WTC11 (cell line): ENCODE measurements around the gene MDN1.

Experiments used
- AFF4 ChIP-seq: sonication (generic); formaldehyde crosslinking; IDR thresholded peaks from 2 replicates; pipeline ENCODE4 v1.8.1; 2023; ENCODE audit warnings: mild to moderate bottlenecking, missing genetic modification reagents, borderline replicate concordance
- CBFB ChIP-seq: sonication (generic); formaldehyde crosslinking; IDR thresholded peaks from 2 replicates; pipeline ENCODE4 v1.8.1; 2022; ENCODE audit warnings: mild to moderate bottlenecking, low read depth, missing genetic modification reagents
- CREB1 ChIP-seq: sonication (generic); formaldehyde crosslinking; IDR thresholded peaks from 2 replicates; pipeline ENCODE4 v1.8.0; 2023; ENCODE audit warnings: mild to moderate bottlenecking, missing genetic modification reagents
- CTCF ChIP-seq: fragments of 200-600 bp; IDR thresholded peaks from 2 replicates; pipeline ENCODE4 v1.8.0; 2022; ENCODE audit warnings: antibody characterized with exemption
- FOXJ3 ChIP-seq: sonication (generic); formaldehyde crosslinking; IDR thresholded peaks from 2 replicates; pipeline ENCODE4 v1.9.0; 2021; ENCODE audit warnings: missing genetic modification reagents, mild to moderate bottlenecking, borderline replicate concordance
- FOXP1 ChIP-seq: sonication (generic); formaldehyde crosslinking; IDR thresholded peaks from 2 replicates; pipeline ENCODE4 v1.8.0; 2022; ENCODE audit warnings: missing genetic modification reagents, mild to moderate bottlenecking, moderate library complexity, borderline replicate concordance
- MAX ChIP-seq: sonication (generic); formaldehyde crosslinking; IDR thresholded peaks from 2 replicates; pipeline ENCODE4 v1.8.0; 2022; ENCODE audit warnings: mild to moderate bottlenecking, missing genetic modification reagents
- MXD4 ChIP-seq: fragments of 250-450 bp; sonication (Bioruptor Pico); IDR thresholded peaks from 2 replicates; pipeline ENCODE4 v1.8.0; 2021; ENCODE audit warnings: mild to moderate bottlenecking, moderate library complexity, borderline replicate concordance
- NFYB ChIP-seq: sonication (generic); formaldehyde crosslinking; conservative IDR thresholded peaks from 2 replicates; pipeline ENCODE4 v1.8.0; 2022; ENCODE audit warnings: low read depth, missing genetic modification reagents
- PRRX2 ChIP-seq: fragments of 250-450 bp; sonication (Bioruptor Pico); IDR thresholded peaks from 2 replicates; pipeline ENCODE4 v1.8.0; 2021; ENCODE audit warnings: mild to moderate bottlenecking
- SP1 ChIP-seq: sonication (generic); formaldehyde crosslinking; conservative IDR thresholded peaks from 2 replicates; pipeline ENCODE4 v1.8.1; 2022; ENCODE audit warnings: missing genetic modification reagents
- STAT6 ChIP-seq: sonication (generic); formaldehyde crosslinking; conservative IDR thresholded peaks from 2 replicates; pipeline ENCODE4 v1.8.1; 2023; ENCODE audit warnings: mild to moderate bottlenecking, low read depth, missing genetic modification reagents, moderate library complexity
- TEAD1 ChIP-seq: sonication (generic); formaldehyde crosslinking; IDR thresholded peaks from 2 replicates; pipeline ENCODE4 v1.8.0; 2022; ENCODE audit warnings: mild to moderate bottlenecking, missing genetic modification reagents
- ZNF138 ChIP-seq: sonication (generic); formaldehyde crosslinking; conservative IDR thresholded peaks from 2 replicates; pipeline ENCODE4 v1.8.1; 2022; ENCODE audit warnings: mild to moderate bottlenecking, moderate library complexity, missing genetic modification reagents

- TF ChIP-seq CTCF (no peak), MXD4 (no peak), FOXJ3 (CRISPR knock-in tag) (no peak), CREB1 (CRISPR knock-in tag) (no peak), AFF4 (CRISPR knock-in tag) (no peak), TEAD1 (no peak), NFYB (CRISPR knock-in tag) (no peak), CBFB (CRISPR knock-in tag) (no peak), ZNF138 (CRISPR knock-in tag) (no peak), FOXP1 (CRISPR knock-in tag) (no peak), MAX (CRISPR knock-in tag) (no peak), STAT6 (CRISPR knock-in tag) (no peak), SP1 (CRISPR knock-in tag) (no peak), PRRX2 (CRISPR knock-in tag) (no peak)
These were observed 189.1 kb downstream of the MDN1 start for GRCh38 chr6:89630488-89630887.
